Measurements from ENCODE around the gene VAMP1.
"Not testable (repeated sequence)": the region's sequence is repeated elsewhere in the genome, so short reads cannot be mapped to it uniquely, and the experiment has no call there.

The VAMP1 gene

GRCh38 chr12:6470375-6471163 lies at the start of gene VAMP1:
VAMP1 (minus strand) TSS chr12:6470677; CDS start chr12:6470531, 146 bp downstream.
- DNase-seq (ENCODE audit: low spot score) = peak; percentile 98

GRCh38 chr12:6520186-6520585 lies 49.7 kb upstream of the VAMP1 start:
- no peak for DNase-seq (ENCODE audit: low spot score)

- no peak for DNase-seq (ENCODE audit: low spot score)
These were observed 37.6 kb upstream of the VAMP1 start for GRCh38 chr12:6508087-6508486.

GRCh38 chr12:6507102-6507998 lies 36.9 kb upstream of the VAMP1 start:
- DNase-seq (ENCODE audit: low spot score) = no peak

GRCh38 chr12:6500466-6500865 lies 30.0 kb upstream of the VAMP1 start:
- DNase-seq (ENCODE audit: low spot score) = no peak

GRCh38 chr12:6497291-6497690 lies 26.8 kb upstream of the VAMP1 start:
- not testable (repeated sequence) for DNase-seq (ENCODE audit: low spot score)

- no peak for DNase-seq (ENCODE audit: low spot score)
These were observed 24.5 kb upstream of the VAMP1 start for GRCh38 chr12:6494968-6495367.

- no peak for DNase-seq (ENCODE audit: low spot score)
These were observed 23.8 kb upstream of the VAMP1 start for GRCh38 chr12:6494258-6494743.

GRCh38 chr12:6493497-6494257 lies 23.2 kb upstream of the VAMP1 start, which contains the start of gene NCAPD2:
NCAPD2 (plus strand) TSS chr12:6494102; CDS start chr12:6495099, 997 bp downstream.
- peak; percentile 99 for DNase-seq (ENCODE audit: low spot score)

GRCh38 chr12:6492838-6493496 lies 22.5 kb upstream of the VAMP1 start, which contains the start of gene MRPL51:
MRPL51 (minus strand) TSS chr12:6493262; CDS start chr12:6493136, 126 bp downstream.
- DNase-seq (ENCODE audit: low spot score) = peak; percentile 97

GRCh38 chr12:6490673-6491072 lies 20.2 kb upstream of the VAMP1 start:
- DNase-seq (ENCODE audit: low spot score) = not testable (repeated sequence)

- no peak for DNase-seq (ENCODE audit: low spot score)
These were observed 19.0 kb upstream of the VAMP1 start for GRCh38 chr12:6489449-6489848.

- no peak for DNase-seq (ENCODE audit: low spot score)
These were observed 17.8 kb upstream of the VAMP1 start for GRCh38 chr12:6488240-6488639.

GRCh38 chr12:6478416-6478815 lies 7.9 kb upstream of the VAMP1 start:
- peak; percentile 88 for DNase-seq (ENCODE audit: low spot score)

- DNase-seq (ENCODE audit: low spot score) = not testable (repeated sequence)
These were observed 7.3 kb upstream of the VAMP1 start for GRCh38 chr12:6477601-6478377.

- peak; percentile 75 for DNase-seq (ENCODE audit: low spot score)
These were observed 6.0 kb upstream of the VAMP1 start for GRCh38 chr12:6476489-6476888.

GRCh38 chr12:6475233-6475975 lies 4.9 kb upstream of the VAMP1 start:
- DNase-seq (ENCODE audit: low spot score) = not testable (repeated sequence)

GRCh38 chr12:6472491-6472890 lies 2.0 kb upstream of the VAMP1 start:
- DNase-seq (ENCODE audit: low spot score) = no peak

GRCh38 chr12:6471989-6472360 lies 1.5 kb upstream of the VAMP1 start:
- peak; percentile 69 for DNase-seq (ENCODE audit: low spot score)
